IPS-18a (cell line): ENCODE measurements around the gene POLN.
"Not testable (repeated sequence)": the region's sequence is repeated elsewhere in the genome, so short reads cannot be mapped to it uniquely, and the experiment has no call there.

ENCODE experiments used
- H3K27ac ChIP-seq: one replicate; pipeline ENCODE4 v1.5.1; 2013; ENCODE audit warnings: low read length
- H3K27me3 ChIP-seq: one replicate; pipeline ENCODE4 v1.6.1; 2013; ENCODE audit warnings: mild to moderate bottlenecking, low read length; ENCODE audit not compliant: control insufficient read depth, insufficient read depth
- H3K36me3 ChIP-seq: one replicate; pipeline ENCODE4 v1.6.1; 2013; ENCODE audit warnings: low read depth, low read length; ENCODE audit not compliant: control insufficient read depth
- H3K4me1 ChIP-seq: one replicate; pipeline ENCODE4 v1.6.1; 2013; ENCODE audit warnings: low read depth, low read length; ENCODE audit not compliant: control insufficient read depth
- H3K4me3 ChIP-seq: one replicate; pipeline ENCODE4 v1.5.1; 2013; ENCODE audit warnings: low read length
- H3K9ac ChIP-seq: one replicate; pipeline ENCODE4 v1.6.1; 2013; ENCODE audit warnings: mild to moderate bottlenecking, low read length, moderate library complexity
- H3K9me3 ChIP-seq: one replicate; pipeline ENCODE4 v1.6.1; 2013; ENCODE audit warnings: low read depth, low read length; ENCODE audit not compliant: control insufficient read depth

The POLN gene

DNA sequence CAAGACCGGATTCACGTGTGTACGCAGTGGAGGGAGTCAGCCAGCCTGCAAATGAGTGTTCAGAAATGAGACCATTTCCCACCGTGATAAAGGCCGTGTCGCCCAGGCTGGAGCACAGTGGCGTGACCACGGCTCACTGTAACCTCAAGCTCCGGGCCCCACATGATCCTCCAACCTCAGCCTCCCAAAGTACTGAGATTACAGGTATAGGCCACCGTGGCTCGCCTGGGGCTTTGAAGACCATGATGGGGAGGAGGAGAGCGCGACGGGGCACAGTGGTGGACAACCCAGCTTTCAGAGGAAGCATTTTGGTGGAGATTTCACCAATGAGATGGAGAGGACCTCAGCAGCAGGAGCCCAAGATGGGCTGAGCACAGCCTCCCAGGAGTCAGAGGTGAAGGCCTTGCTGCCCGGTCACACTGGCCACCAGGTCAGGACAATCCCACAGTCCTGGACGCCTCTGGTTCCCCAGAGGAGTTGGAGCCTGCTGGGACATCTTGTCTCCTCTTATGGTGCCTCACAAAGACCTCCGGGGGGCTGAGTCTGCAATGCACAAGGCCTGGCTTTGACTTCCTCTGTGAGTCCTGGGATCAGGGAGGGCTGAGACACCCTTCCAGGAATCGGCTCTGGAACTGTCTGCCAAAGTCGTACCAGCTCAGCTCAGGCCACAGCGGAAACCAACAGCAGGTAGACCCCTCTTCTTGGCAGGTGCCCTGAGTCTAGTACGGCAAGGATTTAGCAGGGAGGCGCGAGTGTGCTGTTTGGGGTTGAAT is 42.4 kb upstream of the POLN start:
- no peaks in the 10 kb centered on the region for H3K9me3 ChIP-seq
- H3K36me3 ChIP-seq, result no peaks in the 10 kb centered on the region
- H3K9ac ChIP-seq, result no peak overlapping the region
- H3K4me1 ChIP-seq, result no peaks in the 10 kb centered on the region
- no peaks in the 10 kb centered on the region for H3K27me3 ChIP-seq
- H3K4me3 ChIP-seq, result no peak overlapping the region
- no peak overlapping the region for H3K27ac ChIP-seq

DNA sequence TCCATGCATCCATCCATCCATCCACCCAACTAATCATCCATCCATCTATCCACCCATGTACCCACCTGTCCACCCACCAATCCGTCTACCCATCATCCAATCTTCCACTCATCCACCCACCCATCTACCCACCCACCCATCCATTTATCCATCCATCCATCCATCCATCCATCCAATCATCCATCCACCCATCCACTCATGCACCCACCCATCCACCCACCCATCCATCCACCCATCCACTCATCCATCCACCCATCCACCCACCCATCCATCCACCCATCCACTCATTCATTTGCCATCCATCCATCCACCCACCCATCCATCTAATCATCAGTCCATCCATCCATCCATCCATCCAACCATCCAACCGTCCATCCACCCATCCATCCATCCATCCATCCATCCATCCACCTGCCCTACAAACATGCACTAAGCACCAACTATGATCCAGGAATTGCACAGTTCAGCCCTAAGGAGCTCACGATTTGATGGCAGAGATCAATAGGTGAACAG is 41.3 kb upstream of the POLN start:
- Histone ChIP-seq H3K27me3 (no peaks in the 10 kb centered on the region), H3K4me1 (no peaks in the 10 kb centered on the region), H3K36me3 (no peaks in the 10 kb centered on the region), H3K4me3 (no peak overlapping the region), H3K9me3 (no peaks in the 10 kb centered on the region), H3K27ac (no peak overlapping the region), H3K9ac (no peak overlapping the region)

GRCh38 chr4:2281575-2282343 is 39.8 kb upstream of the POLN start:
- no peaks in the 10 kb centered on the region for H3K9me3 ChIP-seq
- no peak overlapping the region for H3K4me3 ChIP-seq
- no peaks in the 10 kb centered on the region for H3K27me3 ChIP-seq
- no peaks in the 10 kb centered on the region for H3K36me3 ChIP-seq
- H3K4me1 ChIP-seq, result no peaks in the 10 kb centered on the region
- no peak overlapping the region for H3K9ac ChIP-seq
- H3K27ac ChIP-seq, result no peak overlapping the region

DNA sequence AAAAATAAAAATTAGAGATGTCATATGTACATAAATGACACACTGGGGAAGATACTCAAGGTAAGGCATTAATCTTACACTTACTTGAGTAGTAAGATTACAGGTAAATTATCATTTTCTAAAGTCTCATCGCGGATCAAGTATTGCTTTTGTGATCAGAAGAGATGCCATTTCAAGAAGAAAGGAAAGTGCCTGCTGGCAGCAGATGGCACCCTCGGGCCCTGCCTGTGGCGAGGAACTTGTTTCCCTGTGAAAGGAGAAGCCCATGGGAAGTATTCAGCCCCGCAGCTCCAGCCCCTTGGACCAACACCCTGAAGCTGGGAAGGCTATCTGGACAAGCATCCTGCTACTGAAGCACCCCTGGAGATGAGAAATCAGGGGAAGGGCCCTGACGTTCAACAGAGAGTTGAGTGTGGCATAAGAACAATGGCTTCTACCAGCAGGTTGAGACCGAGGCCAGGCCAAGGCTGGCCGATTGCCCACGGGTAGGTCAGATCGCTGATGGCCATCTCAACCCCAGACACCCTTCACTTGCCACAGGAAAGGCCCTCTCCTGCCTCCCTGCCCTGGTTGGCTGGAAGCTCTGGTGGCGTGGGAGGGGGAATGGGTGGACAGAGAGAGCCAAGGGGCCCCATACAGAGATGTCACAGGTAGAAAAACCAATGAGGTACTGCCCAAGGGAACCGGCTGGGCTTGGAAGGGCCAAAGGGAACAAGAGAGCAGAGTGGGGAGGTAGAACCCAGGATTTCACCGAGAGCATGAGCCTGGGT is 38.8 kb upstream of the POLN start:
- Histone ChIP-seq H3K27me3 (no peaks in the 10 kb centered on the region), H3K36me3 (no peaks in the 10 kb centered on the region), H3K4me3 (no peak overlapping the region), H3K9ac (no peak overlapping the region), H3K27ac (no peak overlapping the region), H3K4me1 (no peaks in the 10 kb centered on the region), H3K9me3 (no peaks in the 10 kb centered on the region)

DNA sequence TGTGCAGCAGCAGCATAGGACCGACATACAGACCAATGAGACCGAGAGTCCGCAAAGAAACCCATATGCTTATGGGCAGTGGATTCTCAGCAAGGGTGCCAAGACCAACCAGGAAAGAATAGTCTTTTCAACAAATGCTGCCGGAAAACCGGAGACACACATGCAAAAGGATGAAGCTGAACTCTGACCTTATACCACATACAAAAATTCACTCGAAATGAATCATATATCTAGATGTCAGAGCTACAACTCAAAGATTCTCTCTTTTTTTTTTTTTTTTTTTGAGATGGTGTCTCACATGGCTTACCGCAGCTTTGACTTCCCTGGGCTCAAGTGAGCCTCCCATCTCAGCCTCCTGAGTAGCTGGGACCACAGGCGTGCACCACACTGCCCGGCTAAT is 36.0 kb upstream of the POLN start:
- no peaks in the 10 kb centered on the region for H3K27me3 ChIP-seq
- H3K27ac ChIP-seq, result no peak overlapping the region
- no peaks in the 10 kb centered on the region for H3K36me3 ChIP-seq
- no peak overlapping the region for H3K9ac ChIP-seq
- no peak overlapping the region for H3K4me3 ChIP-seq
- no peaks in the 10 kb centered on the region for H3K4me1 ChIP-seq
- no peaks in the 10 kb centered on the region for H3K9me3 ChIP-seq

- no peaks in the 10 kb centered on the region for H3K36me3 ChIP-seq
- H3K4me1 ChIP-seq, result no peaks in the 10 kb centered on the region
- no peak overlapping the region for H3K4me3 ChIP-seq
- H3K27ac ChIP-seq, result no peak overlapping the region
- H3K9me3 ChIP-seq, result no peaks in the 10 kb centered on the region
- H3K9ac ChIP-seq, result no peak overlapping the region
- no peaks in the 10 kb centered on the region for H3K27me3 ChIP-seq
Measured at GRCh38 chr4:2276581-2277325, 34.8 kb upstream of the POLN start.

DNA sequence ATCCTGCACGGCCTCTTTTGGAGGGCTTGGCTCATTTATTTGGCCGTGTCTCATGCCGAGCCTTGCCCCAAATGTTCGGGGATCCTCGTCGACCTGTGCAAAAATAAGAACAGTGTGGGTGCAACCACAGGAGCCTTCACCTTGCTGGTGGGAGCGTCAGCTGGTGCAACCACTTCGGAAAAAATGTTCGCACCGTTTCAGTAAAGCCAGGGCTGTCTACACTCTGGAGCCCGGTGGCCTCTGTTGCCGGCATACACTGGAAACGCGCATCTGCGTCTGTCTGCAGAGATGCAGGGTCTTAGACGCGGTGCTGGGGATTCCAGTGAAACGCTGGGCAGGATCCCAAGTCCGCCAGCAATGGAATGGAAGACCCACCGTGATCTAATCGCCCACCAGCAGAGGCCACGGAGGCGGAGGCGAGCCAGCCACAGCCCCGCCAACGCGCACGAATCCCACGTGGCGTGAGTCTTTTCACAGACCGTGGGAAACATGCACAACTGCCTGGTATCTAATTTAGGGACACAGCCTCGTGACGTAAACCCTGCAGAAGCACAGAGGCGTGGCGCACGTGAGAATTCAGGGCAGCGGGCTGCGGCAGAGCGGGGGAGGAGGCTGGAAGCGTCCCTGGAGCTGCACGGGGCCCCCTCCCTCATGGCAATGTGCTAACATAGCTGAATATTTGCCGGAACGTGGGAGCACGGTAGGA is 33.8 kb upstream of the POLN start:
- no peak overlapping the region for H3K9ac ChIP-seq

DNA sequence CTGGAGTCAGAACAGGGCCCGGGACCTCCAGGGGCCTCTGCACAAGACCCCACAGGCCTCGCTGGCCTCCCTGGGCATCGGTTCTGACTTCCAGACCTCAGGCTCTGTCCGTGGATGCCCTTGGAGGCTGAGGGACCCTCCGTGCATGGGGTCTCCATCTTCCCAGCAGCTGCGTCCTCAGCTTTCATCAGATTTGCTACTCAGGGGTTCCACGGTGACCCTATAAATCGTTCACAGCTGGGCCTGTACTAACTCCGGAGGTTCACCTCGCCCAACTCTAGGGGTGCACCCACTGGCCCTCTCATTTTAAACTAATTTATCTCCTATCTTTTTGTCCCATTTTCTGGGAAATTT is 33.1 kb upstream of the POLN start:
- H3K9ac ChIP-seq, H3K9me3 ChIP-seq, H3K4me3 ChIP-seq, H3K27ac ChIP-seq, H3K4me1 ChIP-seq, H3K27me3 ChIP-seq, H3K36me3 ChIP-seq: not testable (repeated sequence)

More for the DNA sequence above, 33.8 kb upstream of the POLN start:
- Histone ChIP-seq H3K36me3 (no peaks in the 10 kb centered on the region), H3K4me1 (no peaks in the 10 kb centered on the region), H3K4me3 (no peak overlapping the region), H3K27ac (no peak overlapping the region), H3K27me3 (no peaks in the 10 kb centered on the region), H3K9me3 (no peaks in the 10 kb centered on the region)

DNA sequence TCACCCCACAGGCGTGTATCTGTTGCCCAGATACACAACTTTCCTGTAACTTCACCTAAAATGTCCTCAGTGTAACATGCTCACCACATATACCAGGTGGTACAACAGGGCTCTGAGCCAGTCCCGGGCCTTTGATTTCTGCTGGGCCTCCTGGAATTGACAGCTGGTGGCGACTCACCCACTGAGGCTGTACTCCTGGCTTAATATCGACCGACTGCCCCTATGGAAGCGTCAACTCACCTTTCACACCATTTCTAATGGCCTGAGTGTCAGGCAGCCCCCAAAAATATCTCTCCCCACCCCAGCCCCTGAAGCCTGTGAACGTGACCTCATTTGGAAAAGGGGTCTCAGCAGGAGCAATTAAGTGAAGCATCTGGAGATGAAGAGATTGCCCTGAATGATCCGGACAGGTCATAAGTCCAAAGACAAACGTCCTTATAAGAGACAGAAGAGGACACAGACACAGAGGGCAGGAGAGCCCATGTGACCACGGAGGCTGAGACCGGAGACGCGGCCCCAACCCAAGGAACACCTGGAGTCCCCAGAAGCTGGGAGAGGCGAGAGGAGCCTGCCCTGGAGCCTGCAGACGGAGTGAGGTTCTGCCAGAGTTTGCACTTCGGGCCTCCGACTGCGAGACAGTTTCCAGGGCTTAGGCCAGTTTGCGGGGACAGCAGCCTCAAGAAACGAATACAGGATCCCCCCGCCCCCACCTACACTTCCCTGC is 32.6 kb upstream of the POLN start:
- Histone ChIP-seq H3K9ac (no peak overlapping the region), H3K27ac (no peak overlapping the region), H3K4me1 (peaks cover under 1% of the 10 kb centered on the region), H3K9me3 (no peaks in the 10 kb centered on the region), H3K4me3 (no peak overlapping the region), H3K36me3 (no peaks in the 10 kb centered on the region), H3K27me3 (no peaks in the 10 kb centered on the region)

- H3K36me3 ChIP-seq, result no peaks in the 10 kb centered on the region
- peaks cover 5% of the 10 kb centered on the region for H3K4me1 ChIP-seq
- no peak overlapping the region for H3K4me3 ChIP-seq
- H3K27me3 ChIP-seq, result no peaks in the 10 kb centered on the region
- H3K9ac ChIP-seq, result no peak overlapping the region
- no peaks in the 10 kb centered on the region for H3K9me3 ChIP-seq
- H3K27ac ChIP-seq, result no peak overlapping the region
Measured at GRCh38 chr4:2273657-2274319, 31.9 kb upstream of the POLN start.
